ENCODE data around the gene LRMDA. TPM values are rescaled to one million over a fixed set of nuclear protein-coding genes. Genes with fewer than 3 reads are reported as not detected.

Gene LRMDA
- total and polyA plus RNA-seq, 2 donors (not counting 3 experiments of a cell fraction or from before 2014, with no cell fraction given), result 9.7 to 18.0 TPM

DNA sequence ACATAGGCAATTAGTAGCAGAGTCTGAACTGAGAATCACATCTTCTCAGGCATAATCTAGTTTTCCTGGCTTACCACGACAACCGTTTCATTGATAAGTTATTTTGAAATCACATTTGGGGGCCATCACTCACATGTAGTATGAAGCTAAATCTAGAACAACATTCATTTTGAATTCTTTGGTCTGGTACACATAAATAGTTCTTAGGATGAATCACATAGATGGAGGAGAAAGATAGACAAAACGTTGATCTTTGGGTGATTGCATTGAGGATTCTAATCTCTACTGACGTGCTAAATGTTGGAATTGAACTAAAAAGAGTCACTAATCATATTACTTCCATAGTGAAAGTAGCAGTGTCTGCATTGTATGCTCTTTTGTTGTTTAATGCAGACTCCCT lies 1022.6 kb downstream of the LRMDA start:
- intact Hi-C loops (cut with micrococcal nuclease) (no loop called here), dilution Hi-C loops (cut with MboI; ENCODE audit: extremely low pct_ligation_motif_present, low sequenced_read_pairs) (no loop called here)
- H3K79me2 ChIP-seq (ENCODE audit: control insufficient read depth, insufficient read depth, low read length), result no peaks in the 10 kb centered on the region
- TF ChIP-seq JUN (IDR thresholded peaks at IDR 0.05; ENCODE audit: borderline replicate concordance, insufficient read depth, insufficient read length, low read depth) (no peak), MYC (IDR thresholded peaks at IDR 0.05; ENCODE audit: low read depth, low read length) (no peak), POLR2AphosphoS5 (IDR thresholded peaks at IDR 0.05; ENCODE audit: insufficient read depth, low read depth, low read length) (no peak), GATA2 (IDR thresholded peaks at IDR 0.05; ENCODE audit: insufficient read depth, insufficient read length, low read depth, low read length) (no peak), POLR2A (IDR thresholded peaks at IDR 0.05; ENCODE audit: low read depth, low read length) (no peak), FOS (IDR thresholded peaks at IDR 0.05; ENCODE audit: borderline replicate concordance, insufficient read depth, low read length) (no peak), EZH2 (IDR thresholded peaks at IDR 0.05; ENCODE audit: borderline replicate concordance, low read depth, low read length, severe bottlenecking) (no peak)
- TF ChIP-seq, protein P1, sequence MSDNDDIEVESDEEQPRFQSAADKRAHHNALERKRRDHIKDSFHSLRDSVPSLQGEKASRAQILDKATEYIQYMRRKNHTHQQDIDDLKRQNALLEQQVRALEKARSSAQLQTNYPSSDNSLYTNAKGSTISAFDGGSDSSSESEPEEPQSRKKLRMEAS (IDR thresholded peaks at IDR 0.05; ENCODE audit: insufficient read depth, insufficient read length), result no peak
- TF ChIP-seq, protein P2, sequence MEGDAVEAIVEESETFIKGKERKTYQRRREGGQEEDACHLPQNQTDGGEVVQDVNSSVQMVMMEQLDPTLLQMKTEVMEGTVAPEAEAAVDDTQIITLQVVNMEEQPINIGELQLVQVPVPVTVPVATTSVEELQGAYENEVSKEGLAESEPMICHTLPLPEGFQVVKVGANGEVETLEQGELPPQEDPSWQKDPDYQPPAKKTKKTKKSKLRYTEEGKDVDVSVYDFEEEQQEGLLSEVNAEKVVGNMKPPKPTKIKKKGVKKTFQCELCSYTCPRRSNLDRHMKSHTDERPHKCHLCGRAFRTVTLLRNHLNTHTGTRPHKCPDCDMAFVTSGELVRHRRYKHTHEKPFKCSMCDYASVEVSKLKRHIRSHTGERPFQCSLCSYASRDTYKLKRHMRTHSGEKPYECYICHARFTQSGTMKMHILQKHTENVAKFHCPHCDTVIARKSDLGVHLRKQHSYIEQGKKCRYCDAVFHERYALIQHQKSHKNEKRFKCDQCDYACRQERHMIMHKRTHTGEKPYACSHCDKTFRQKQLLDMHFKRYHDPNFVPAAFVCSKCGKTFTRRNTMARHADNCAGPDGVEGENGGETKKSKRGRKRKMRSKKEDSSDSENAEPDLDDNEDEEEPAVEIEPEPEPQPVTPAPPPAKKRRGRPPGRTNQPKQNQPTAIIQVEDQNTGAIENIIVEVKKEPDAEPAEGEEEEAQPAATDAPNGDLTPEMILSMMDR (IDR thresholded peaks at IDR 0.05; ENCODE audit: extremely low read depth in 1 of 2, insufficient read depth in 1 of 2, low read depth in 1 of 2, low read length in 2 of 2), result no peak
- no peaks in the 10 kb centered on the region for H3K27me3 ChIP-seq (ENCODE audit: control insufficient read depth in 2 of 2, insufficient read depth in 2 of 2, low read length in 2 of 2)
- H3K9ac ChIP-seq (replicated peaks; ENCODE audit: extremely low read depth, insufficient read depth, low read length), result no peak overlapping the region
- H3K4me1 ChIP-seq (ENCODE audit: control insufficient read depth, extremely low read depth, insufficient read depth, low read length), result no peaks in the 10 kb centered on the region
- H2AFZ ChIP-seq (ENCODE audit: low read depth, low read length), result no peak overlapping the region
- no peak overlapping the region for H3K4me3 ChIP-seq (replicated peaks in 1 of 3; ENCODE audit: insufficient read depth in 1 of 3, low read depth in 1 of 3, low read length in 3 of 3)
- no TSS peak for BruUV-seq (replicated peaks)
- no peaks in the 10 kb centered on the region for H3K36me3 ChIP-seq (ENCODE audit: control insufficient read depth in 2 of 2, extremely low read depth in 1 of 2, insufficient read depth in 2 of 2, low read length in 2 of 2)
- H4K20me1 ChIP-seq (replicated peaks; ENCODE audit: control insufficient read depth, extremely low read depth, insufficient read depth, low read length), result no peaks in the 10 kb centered on the region
- no peaks in the 10 kb centered on the region for H3K9me1 ChIP-seq (replicated peaks; ENCODE audit: control insufficient read depth, extremely low read depth, insufficient read depth, low read length)
- FAIRE-seq, result no peak
- CTCF ChIA-PET, result no interaction called here
- no peak for DNase-seq (ENCODE audit: low read depth, low spot score)
- no peaks in the 10 kb centered on the region for H3K9me3 ChIP-seq (replicated peaks; ENCODE audit: control insufficient read depth, insufficient read depth, low read length)
- POLR2A ChIA-PET, result no interaction called here
- no peak overlapping the region for H3K4me2 ChIP-seq (ENCODE audit: insufficient read depth, low read length)
- H3K27ac ChIP-seq (ENCODE audit: insufficient read depth, low read depth, low read length), result no peak overlapping the region
